ENCODE data around the gene RPS19BP1.

DNA sequence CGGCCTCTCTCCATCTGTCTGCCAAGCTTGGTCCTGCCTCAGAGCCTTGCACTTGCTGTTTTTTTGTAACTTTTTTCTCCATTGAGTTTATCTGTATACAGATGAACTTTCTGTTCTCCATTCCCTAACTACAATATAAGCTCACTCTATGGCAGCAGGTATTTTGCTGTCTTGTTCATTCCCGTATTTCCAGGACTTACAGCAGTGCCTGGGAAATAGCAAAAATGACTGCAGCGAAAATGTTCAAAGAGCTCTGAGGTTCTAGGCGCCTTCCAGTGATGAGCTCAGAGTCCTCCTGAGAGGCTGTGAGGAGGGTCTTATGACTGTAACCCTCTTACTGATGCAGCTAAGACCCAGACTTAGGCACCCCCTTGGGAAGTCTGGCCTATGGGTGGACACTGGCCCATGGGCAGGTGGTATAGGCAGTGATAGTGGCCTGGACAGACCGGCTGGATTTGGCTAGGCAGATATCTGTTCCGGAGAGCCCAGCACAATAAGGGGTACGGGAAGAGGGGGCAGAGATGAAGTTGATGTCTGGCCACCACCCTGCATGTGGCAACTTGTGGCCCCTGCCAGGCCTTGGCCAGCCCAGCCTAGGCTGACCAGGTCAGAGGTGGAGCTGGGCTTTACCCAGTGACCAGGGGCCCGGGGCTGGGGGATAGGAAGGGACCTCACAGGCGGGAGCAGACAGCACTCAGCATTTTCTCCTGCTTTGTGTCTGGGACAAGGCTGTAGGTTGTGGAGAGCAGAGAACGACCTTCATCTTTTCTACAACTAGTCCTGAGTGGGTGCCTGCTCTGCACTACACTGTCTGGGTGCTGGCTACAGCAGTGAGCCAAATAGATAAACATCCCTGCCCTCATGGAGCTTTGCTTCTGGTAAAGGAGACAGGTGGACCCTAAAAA, 7.5 kb downstream of the RPS19BP1 start:
- TF ChIP-seq, protein P1, sequence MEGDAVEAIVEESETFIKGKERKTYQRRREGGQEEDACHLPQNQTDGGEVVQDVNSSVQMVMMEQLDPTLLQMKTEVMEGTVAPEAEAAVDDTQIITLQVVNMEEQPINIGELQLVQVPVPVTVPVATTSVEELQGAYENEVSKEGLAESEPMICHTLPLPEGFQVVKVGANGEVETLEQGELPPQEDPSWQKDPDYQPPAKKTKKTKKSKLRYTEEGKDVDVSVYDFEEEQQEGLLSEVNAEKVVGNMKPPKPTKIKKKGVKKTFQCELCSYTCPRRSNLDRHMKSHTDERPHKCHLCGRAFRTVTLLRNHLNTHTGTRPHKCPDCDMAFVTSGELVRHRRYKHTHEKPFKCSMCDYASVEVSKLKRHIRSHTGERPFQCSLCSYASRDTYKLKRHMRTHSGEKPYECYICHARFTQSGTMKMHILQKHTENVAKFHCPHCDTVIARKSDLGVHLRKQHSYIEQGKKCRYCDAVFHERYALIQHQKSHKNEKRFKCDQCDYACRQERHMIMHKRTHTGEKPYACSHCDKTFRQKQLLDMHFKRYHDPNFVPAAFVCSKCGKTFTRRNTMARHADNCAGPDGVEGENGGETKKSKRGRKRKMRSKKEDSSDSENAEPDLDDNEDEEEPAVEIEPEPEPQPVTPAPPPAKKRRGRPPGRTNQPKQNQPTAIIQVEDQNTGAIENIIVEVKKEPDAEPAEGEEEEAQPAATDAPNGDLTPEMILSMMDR (IDR thresholded peaks at IDR 0.05), result no peak
- no peak for TF ChIP-seq POLR2A (IDR thresholded peaks at IDR 0.05)

Data from Peyer's patch (tissue), 4 donors.